ENCODE data around the gene OTULINL. TPM values are rescaled to one million over a fixed set of nuclear protein-coding genes. Genes with fewer than 3 reads are reported as not detected.

Gene OTULINL
- total RNA-seq, 3 donors from 2014 or later (not counting 1 experiment from before 2014, with no cell fraction given), result 33.0 to 67.4 (median 51.8) TPM

DNA sequence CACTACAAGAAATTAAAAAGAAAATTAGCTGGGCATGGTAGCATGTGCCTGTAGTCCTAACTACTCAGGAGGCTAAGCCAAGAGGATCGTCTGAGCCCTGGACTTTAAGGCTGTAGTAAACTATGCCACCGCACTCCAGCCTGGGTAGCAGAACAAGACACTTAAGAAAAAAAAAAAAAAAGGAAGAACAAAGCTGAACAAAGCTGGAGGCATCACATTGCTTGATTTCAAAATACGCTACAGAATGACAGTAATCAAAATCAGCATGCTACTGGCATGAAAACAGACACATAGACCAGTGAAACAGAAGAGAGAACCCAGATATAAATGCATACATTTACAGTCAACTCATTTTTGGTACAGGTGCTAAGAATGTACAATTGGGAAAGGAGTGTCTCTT lies 68.5 kb downstream of the OTULINL start:
- Mint-ChIP-seq H3K27ac (no peak overlapping the region), H3K9me3 (no peaks in the 10 kb centered on the region), H3K4me3 (no peak overlapping the region), H3K4me1 (peaks cover 0 to 5% of the 10 kb centered on the region in 2 donors), H3K27me3 (ENCODE audit: low read depth in 2 of 2) (peaks cover 19% of the 10 kb centered on the region in 2 donors), H3K36me3 (no peaks in the 10 kb centered on the region)
- TF ChIP-seq, protein P1, sequence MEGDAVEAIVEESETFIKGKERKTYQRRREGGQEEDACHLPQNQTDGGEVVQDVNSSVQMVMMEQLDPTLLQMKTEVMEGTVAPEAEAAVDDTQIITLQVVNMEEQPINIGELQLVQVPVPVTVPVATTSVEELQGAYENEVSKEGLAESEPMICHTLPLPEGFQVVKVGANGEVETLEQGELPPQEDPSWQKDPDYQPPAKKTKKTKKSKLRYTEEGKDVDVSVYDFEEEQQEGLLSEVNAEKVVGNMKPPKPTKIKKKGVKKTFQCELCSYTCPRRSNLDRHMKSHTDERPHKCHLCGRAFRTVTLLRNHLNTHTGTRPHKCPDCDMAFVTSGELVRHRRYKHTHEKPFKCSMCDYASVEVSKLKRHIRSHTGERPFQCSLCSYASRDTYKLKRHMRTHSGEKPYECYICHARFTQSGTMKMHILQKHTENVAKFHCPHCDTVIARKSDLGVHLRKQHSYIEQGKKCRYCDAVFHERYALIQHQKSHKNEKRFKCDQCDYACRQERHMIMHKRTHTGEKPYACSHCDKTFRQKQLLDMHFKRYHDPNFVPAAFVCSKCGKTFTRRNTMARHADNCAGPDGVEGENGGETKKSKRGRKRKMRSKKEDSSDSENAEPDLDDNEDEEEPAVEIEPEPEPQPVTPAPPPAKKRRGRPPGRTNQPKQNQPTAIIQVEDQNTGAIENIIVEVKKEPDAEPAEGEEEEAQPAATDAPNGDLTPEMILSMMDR (IDR thresholded peaks at IDR 0.05), result no peak
- no peaks in the 10 kb centered on the region for H3K27me3 ChIP-seq (ENCODE audit: control insufficient read depth, insufficient read depth, low read length)
- no peaks in the 10 kb centered on the region for H3K4me1 ChIP-seq (ENCODE audit: control insufficient read depth, insufficient read depth, low read length)
- intact Hi-C loops (cut with micrococcal nuclease), result no loop called here
- H3K27ac ChIP-seq (ENCODE audit: low read length), result no peak overlapping the region
- H3K36me3 ChIP-seq (ENCODE audit: control insufficient read depth, insufficient read depth, low read length), result no peaks in the 10 kb centered on the region
- ATAC-seq, result no peak
- DNase-seq, result no peak
- WGBS (ENCODE audit: insufficient coverage), result 97% methylated on average over 3 of the region's 3 CpGs
- H3K4me3 ChIP-seq (ENCODE audit: low read length), result no peak overlapping the region
- H3K9me3 ChIP-seq (ENCODE audit: control insufficient read depth, insufficient read depth, low read length), result no peaks in the 10 kb centered on the region

DNA sequence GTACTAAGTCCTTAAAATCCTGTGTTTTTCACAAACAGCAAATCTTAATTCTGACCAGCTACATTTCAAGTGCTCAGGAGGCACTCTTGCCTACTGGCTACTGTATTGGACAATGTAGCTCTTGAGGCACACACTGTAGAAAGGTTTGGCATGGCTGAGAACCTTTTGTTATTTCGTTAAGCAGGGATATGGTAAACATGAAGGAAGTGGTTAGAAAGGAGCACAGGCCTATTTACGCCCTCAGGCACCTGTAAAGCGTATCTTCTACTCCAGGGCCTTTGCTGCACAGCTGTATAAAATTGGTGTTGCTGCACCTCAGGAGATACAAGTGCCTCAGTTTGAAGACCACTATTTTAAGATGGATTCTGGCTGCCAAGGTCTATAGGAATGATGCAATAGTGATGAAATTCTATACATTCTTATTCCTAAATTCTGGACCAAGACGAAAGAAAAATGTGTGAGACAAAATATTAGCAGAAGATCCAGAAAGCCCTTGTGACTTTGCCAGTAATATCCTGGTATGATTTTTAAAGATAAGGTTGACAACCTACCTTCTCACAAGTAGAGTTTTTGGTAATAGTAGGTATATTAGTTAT lies 73.7 kb downstream of the OTULINL start:
- H3K27ac Mint-ChIP-seq, result no peak overlapping the region
- Histone ChIP-seq H3K36me3 (ENCODE audit: control insufficient read depth, insufficient read depth, low read length) (no peaks in the 10 kb centered on the region), H3K27ac (ENCODE audit: low read length) (no peak overlapping the region), H3K9me3 (ENCODE audit: control insufficient read depth, insufficient read depth, low read length) (no peaks in the 10 kb centered on the region), H3K4me1 (ENCODE audit: control insufficient read depth, insufficient read depth, low read length) (no peaks in the 10 kb centered on the region), H3K4me3 (ENCODE audit: low read length) (no peak overlapping the region), H3K27me3 (ENCODE audit: control insufficient read depth, insufficient read depth, low read length) (no peaks in the 10 kb centered on the region)
- TF ChIP-seq, protein P1 (IDR thresholded peaks at IDR 0.05), result no peak
- intact Hi-C loops (cut with micrococcal nuclease), result no loop called here
- ATAC-seq (no peak), DNase-seq (no peak)
- no peak overlapping the region for H3K4me3 Mint-ChIP-seq
- peaks cover 7 to 13% of the 10 kb centered on the region in 2 donors for H3K27me3 Mint-ChIP-seq (ENCODE audit: low read depth in 2 of 2)
- 42% methylated on average over 3 of the region's 4 CpGs for WGBS (ENCODE audit: insufficient coverage)
- H3K9me3 Mint-ChIP-seq, result no peaks in the 10 kb centered on the region
- no peaks in the 10 kb centered on the region for H3K36me3 Mint-ChIP-seq
- H3K4me1 Mint-ChIP-seq, result no peaks in the 10 kb centered on the region

DNA sequence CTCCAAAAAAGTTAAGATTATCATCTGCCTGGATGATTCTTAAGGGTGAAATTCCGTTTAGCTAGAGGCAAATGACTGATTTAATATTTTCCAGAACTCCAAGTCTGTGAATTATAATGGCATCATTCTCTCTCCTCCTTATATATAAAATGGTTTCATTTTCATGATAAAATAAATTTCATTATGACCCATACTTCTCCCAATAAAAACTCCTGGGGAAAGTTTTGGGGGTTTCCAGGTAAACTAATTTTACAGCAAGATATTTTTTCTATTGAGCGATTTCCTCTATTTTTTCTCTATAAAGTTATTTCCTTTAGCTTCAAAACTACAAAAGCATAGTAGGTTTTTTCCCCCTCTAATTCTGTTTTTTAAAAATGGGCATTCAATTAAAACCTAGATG lies 75.3 kb downstream of the OTULINL start:
- intact Hi-C loops (cut with micrococcal nuclease), result no loop called here
- Histone ChIP-seq H3K27ac (ENCODE audit: low read length) (no peak overlapping the region), H3K4me1 (ENCODE audit: control insufficient read depth, insufficient read depth, low read length) (no peaks in the 10 kb centered on the region), H3K27me3 (ENCODE audit: control insufficient read depth, insufficient read depth, low read length) (no peaks in the 10 kb centered on the region), H3K36me3 (ENCODE audit: control insufficient read depth, insufficient read depth, low read length) (no peaks in the 10 kb centered on the region), H3K9me3 (ENCODE audit: control insufficient read depth, insufficient read depth, low read length) (no peaks in the 10 kb centered on the region), H3K4me3 (ENCODE audit: low read length) (no peak overlapping the region)
- H3K27ac Mint-ChIP-seq, result no peak overlapping the region
- no peaks in the 10 kb centered on the region for H3K9me3 Mint-ChIP-seq
- ATAC-seq (no peak), DNase-seq (no peak)
- H3K4me3 Mint-ChIP-seq, result no peak overlapping the region
- TF ChIP-seq, protein P1 (IDR thresholded peaks at IDR 0.05), result no peak
- H3K36me3 Mint-ChIP-seq, result no peaks in the 10 kb centered on the region
- peaks cover 0 to 7% of the 10 kb centered on the region in 2 donors for H3K27me3 Mint-ChIP-seq (ENCODE audit: low read depth in 2 of 2)
- no CpG with 5 or more reads among the region's 2 CpGs for WGBS (ENCODE audit: insufficient coverage)
- H3K4me1 Mint-ChIP-seq, result peaks cover 0 to 6% of the 10 kb centered on the region in 2 donors

Data from natural killer cell (primary cell).